ENCODE data around the gene ADGRV1. TPM values are rescaled to one million over a fixed set of nuclear protein-coding genes. Genes with fewer than 3 reads are reported as not detected.

The ADGRV1 gene
- total RNA-seq, 1 experiment from 2014 or later = 64.8 TPM

- no peaks in the 10 kb centered on the region for H3K9me3 Mint-ChIP-seq
- H3K9ac ChIP-seq (ENCODE audit: extremely low read depth, insufficient read length, low read length) = no peak overlapping the region
- whole genome bisulfite sequencing (ENCODE audit: extremely low coverage, insufficient read length, low lambda C conversion rate) = no CpG with 5 or more reads among the region's 1 CpG
- no peaks in the 10 kb centered on the region for H3K27me3 ChIP-seq (ENCODE audit: insufficient read depth, low read length)
- no peak overlapping the region for H2BK5ac ChIP-seq (ENCODE audit: insufficient read length, low read length)
- H3K27me3 Mint-ChIP-seq (ENCODE audit: low read depth) = no peaks in the 10 kb centered on the region
- no peak overlapping the region for H2AK5ac ChIP-seq (ENCODE audit: insufficient read length, low read length)
- no peak overlapping the region for H3K56ac ChIP-seq (ENCODE audit: insufficient read length, low read depth, low read length)
- H2AFZ ChIP-seq (ENCODE audit: low read length) = no peak overlapping the region
- H3K36me3 Mint-ChIP-seq (ENCODE audit: insufficient read depth in 1 of 3, low read depth in 3 of 3) = 0 out of 7 replicates have a peak, but pooled peaks cover 0 to 3% (median 0%) of the 10 kb centered on the region in 3 experiments
- H4K5ac ChIP-seq (ENCODE audit: insufficient read length, low read depth, low read length) = no peak overlapping the region
- no peak overlapping the region for H3K27ac Mint-ChIP-seq
- H2BK20ac ChIP-seq (ENCODE audit: low read depth, low read length, poor library complexity, severe bottlenecking) = no peak overlapping the region
- no peak overlapping the region for H3K14ac ChIP-seq (ENCODE audit: insufficient read depth, low read length)
- no peaks in the 10 kb centered on the region for H3K79me1 ChIP-seq (ENCODE audit: insufficient read depth, low read depth, low read length, poor library complexity, severe bottlenecking)
- H3K9me3 ChIP-seq (ENCODE audit: control insufficient read depth, low read depth, low read length) = no peaks in the 10 kb centered on the region
- H3K18ac ChIP-seq (ENCODE audit: insufficient read length, low read depth, low read length) = no peak overlapping the region
- H2BK15ac ChIP-seq (ENCODE audit: low read depth, low read length) = no peak overlapping the region
- H3T11ph ChIP-seq (ENCODE audit: low read length) = no peak overlapping the region
- H4K8ac ChIP-seq (replicated peaks; ENCODE audit: insufficient read length, low read depth, low read length) = no peak overlapping the region
- no peak for DNase-seq
- no peak overlapping the region for H3K27ac ChIP-seq (ENCODE audit: insufficient read length, low read depth, low read length)
- H3K79me2 ChIP-seq (ENCODE audit: insufficient read depth, low read length) = no peaks in the 10 kb centered on the region
- no peak overlapping the region for H4K91ac ChIP-seq (ENCODE audit: insufficient read length, low read depth, low read length)
- H3K4me3 Mint-ChIP-seq = no peak overlapping the region
- H3K4me1 ChIP-seq (ENCODE audit: insufficient read depth, low read length) = peaks cover 2% of the 10 kb centered on the region; the same call in 1 of the 2 replicates
- H3K23ac ChIP-seq (ENCODE audit: insufficient read length, low read depth, low read length) = no peak overlapping the region
- no peak overlapping the region for H2BK12ac ChIP-seq (ENCODE audit: insufficient read length, low read depth, low read length)
- no peaks in the 10 kb centered on the region for H4K20me1 ChIP-seq (ENCODE audit: control insufficient read depth, insufficient read depth, insufficient read length)
- no peak overlapping the region for H3K4me2 ChIP-seq (ENCODE audit: insufficient read depth, insufficient read length, low read length)
- H3K4me1 Mint-ChIP-seq = peaks cover 18 to 23% of the 10 kb centered on the region in 2 experiments
- H3K4ac ChIP-seq (ENCODE audit: low read depth, low read length) = no peak overlapping the region
- H2BK120ac ChIP-seq (ENCODE audit: low read depth, low read length, poor library complexity, severe bottlenecking) = no peak overlapping the region
- TF ChIP-seq, protein P1, sequence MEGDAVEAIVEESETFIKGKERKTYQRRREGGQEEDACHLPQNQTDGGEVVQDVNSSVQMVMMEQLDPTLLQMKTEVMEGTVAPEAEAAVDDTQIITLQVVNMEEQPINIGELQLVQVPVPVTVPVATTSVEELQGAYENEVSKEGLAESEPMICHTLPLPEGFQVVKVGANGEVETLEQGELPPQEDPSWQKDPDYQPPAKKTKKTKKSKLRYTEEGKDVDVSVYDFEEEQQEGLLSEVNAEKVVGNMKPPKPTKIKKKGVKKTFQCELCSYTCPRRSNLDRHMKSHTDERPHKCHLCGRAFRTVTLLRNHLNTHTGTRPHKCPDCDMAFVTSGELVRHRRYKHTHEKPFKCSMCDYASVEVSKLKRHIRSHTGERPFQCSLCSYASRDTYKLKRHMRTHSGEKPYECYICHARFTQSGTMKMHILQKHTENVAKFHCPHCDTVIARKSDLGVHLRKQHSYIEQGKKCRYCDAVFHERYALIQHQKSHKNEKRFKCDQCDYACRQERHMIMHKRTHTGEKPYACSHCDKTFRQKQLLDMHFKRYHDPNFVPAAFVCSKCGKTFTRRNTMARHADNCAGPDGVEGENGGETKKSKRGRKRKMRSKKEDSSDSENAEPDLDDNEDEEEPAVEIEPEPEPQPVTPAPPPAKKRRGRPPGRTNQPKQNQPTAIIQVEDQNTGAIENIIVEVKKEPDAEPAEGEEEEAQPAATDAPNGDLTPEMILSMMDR (conservative IDR thresholded peaks at IDR 0.05) = no peak
- H3K23me2 ChIP-seq (ENCODE audit: insufficient read length, low read depth, low read length, poor library complexity, severe bottlenecking) = no peaks in the 10 kb centered on the region
These were observed 531.2 kb downstream of the ADGRV1 start for GRCh38 chr5:91089758-91090157.

All from H9 (cell line).